B cell (primary cell): ENCODE results near the gene TNKS1BP1. TPM values are rescaled to one million over a fixed set of nuclear protein-coding genes. Genes with fewer than 3 reads are reported as not detected.

Source experiments
- ATAC-seq: fragments of 200-7000 bp; cut with Tn5 transposase; one replicate; pipeline ENCODE4 v1.10.0; 2021; ENCODE audit warnings: low read depth, mild to moderate bottlenecking, moderate number of reproducible peaks, moderate library complexity
- CTCF ChIA-PET: fragments of 350-600 bp; sonication (Branson Sonifier 250); formaldehyde crosslinking; loops from one replicate; lab custom pipeline; 2021; ENCODE audit warnings: antibody characterized with exemption, inconsistent platforms; lab: Charles Lee
- POLR2A ChIA-PET: fragments of 350-600 bp; sonication (Branson Sonifier 250); formaldehyde crosslinking; loops from one replicate; lab custom pipeline; 2021; ENCODE audit warnings: antibody characterized with exemption; lab: Charles Lee
- DNase-seq: peaks from one replicate; pipeline ENCODE4 v3.0.0; 2013
- H2AFZ ChIP-seq: 2 replicates; pipeline ENCODE4 v1.6.1; 2012; ENCODE audit warnings: mild to moderate bottlenecking, low read depth, low read length; ENCODE audit not compliant: insufficient read depth, poor library complexity, severe bottlenecking
- H3K27ac ChIP-seq, 2 donors: 1 replicate in 1 of 2; 2 replicates in 1 of 2; pipeline ENCODE4 v1.5.1; 2012 to 2013; ENCODE audit warnings: low read length in 2 of 2, mild to moderate bottlenecking in 2 of 2, moderate library complexity in 1 of 2
- H3K27me3 ChIP-seq, 4 experiments: fragments of 200-600 bp in 1 of 4; sonication (generic) in 1 of 4; replicated peaks in 1 of 4; 1 replicate in 2 of 4; 2 replicates in 2 of 4; pipeline versions ENCODE4 v1.6.1 to v1.7.0; 2013 to 2016; ENCODE audit warnings: low read length in 3 of 4, mild to moderate bottlenecking in 2 of 4, mixed read lengths in 1 of 4, moderate library complexity in 1 of 4; ENCODE audit not compliant: insufficient read depth in 4 of 4, control insufficient read depth in 3 of 4; ENCODE audit errors: control extremely low read depth in 1 of 4
- H3K36me3 ChIP-seq, 2 experiments: replicated peaks in 1 of 2; 1 replicate in 1 of 2; 2 replicates in 1 of 2; pipeline versions ENCODE4 v1.6.1 to v1.7.1; 2013; ENCODE audit warnings: low read length in 1 of 2; ENCODE audit not compliant: insufficient read depth in 2 of 2, control insufficient read depth in 1 of 2; ENCODE audit errors: control extremely low read depth in 1 of 2, extremely low read depth in 1 of 2
- H3K4me1 ChIP-seq, 2 donors: fragments of 200-600 bp in 1 of 2; sonication (generic) in 1 of 2; 1 replicate in 1 of 2; 2 replicates in 1 of 2; pipeline versions ENCODE4 v1.5.1 to v1.6.1; 2013 to 2017; ENCODE audit warnings: low read length in 2 of 2; ENCODE audit not compliant: control insufficient read depth in 2 of 2, insufficient read depth in 2 of 2
- H3K4me2 ChIP-seq: replicated peaks from 2 replicates; pipeline ENCODE3; 2012; ENCODE audit warnings: mild to moderate bottlenecking, low read depth, low read length; ENCODE audit not compliant: poor library complexity, severe bottlenecking
- H3K4me3 ChIP-seq, 5 experiments: fragments of 200-600 bp in 1 of 5; sonication (generic) in 1 of 5; 1 replicate in 3 of 5; 2 replicates in 2 of 5; pipeline versions ENCODE4 v1.5.1 to v1.7.0; 2011 to 2016; ENCODE audit warnings: low read length in 4 of 5, mild to moderate bottlenecking in 4 of 5, low read depth in 2 of 5, control low read depth in 1 of 5, moderate library complexity in 1 of 5; ENCODE audit not compliant: insufficient read depth in 1 of 5; ENCODE audit errors: control extremely low read depth in 1 of 5, extremely low read depth in 1 of 5
- H3K79me2 ChIP-seq: fragments of 200-600 bp; sonication (generic); one replicate; pipeline ENCODE4 v1.6.0; 2016; ENCODE audit warnings: low read length; ENCODE audit not compliant: control insufficient read depth, insufficient read depth
- H3K9ac ChIP-seq: fragments of 200-600 bp; sonication (generic); 2 replicates; pipeline ENCODE4 v1.6.1; 2017; ENCODE audit warnings: mild to moderate bottlenecking, low read length, moderate library complexity
- H3K9me3 ChIP-seq, 3 donors: one replicate each; pipeline versions ENCODE4 v1.6.1 to v1.7.1; 2013; ENCODE audit warnings: low read length in 2 of 3; ENCODE audit not compliant: control insufficient read depth in 2 of 3, insufficient read depth in 1 of 3; ENCODE audit errors: control extremely low read depth in 1 of 3
- H4K20me1 ChIP-seq: 2 replicates; pipeline ENCODE4 v1.6.0; 2012; ENCODE audit warnings: mild to moderate bottlenecking, low read length; ENCODE audit not compliant: insufficient read depth, control insufficient read depth, poor library complexity, severe bottlenecking
- H3K27ac Mint-ChIP-seq: one replicate; pipeline ENCODE4 v1.8.0; 2021; ENCODE audit warnings: mixed read lengths
- H3K27me3 Mint-ChIP-seq: one replicate; pipeline ENCODE4 v1.8.0; 2021; ENCODE audit warnings: mixed read lengths
- H3K4me1 Mint-ChIP-seq: one replicate; pipeline ENCODE4 v1.8.0; 2021; ENCODE audit warnings: mixed read lengths
- H3K4me3 Mint-ChIP-seq: one replicate; pipeline ENCODE4 v1.8.0; 2021; ENCODE audit warnings: mixed read lengths
- H3K9me3 Mint-ChIP-seq: one replicate; pipeline ENCODE4 v1.8.0; 2022; ENCODE audit warnings: mixed read lengths; ENCODE audit not compliant: insufficient read depth
- EZH2 ChIP-seq: IDR thresholded peaks from 2 replicates; pipeline ENCODE4 v1.6.1; 2012; ENCODE audit warnings: borderline replicate concordance, low read depth, mild to moderate bottlenecking, moderate library complexity, low read length; ENCODE audit not compliant: insufficient read depth, poor library complexity, severe bottlenecking
- WGBS: methylation state at CpG from one replicate; pipeline ENCODE4 v1.1.5; 2013; ENCODE audit warnings: missing lambda C conversion rate; ENCODE audit not compliant: insufficient coverage; 5-methylcytosine and 5-hydroxymethylcytosine counted together
- intact Hi-C: fragments of 100-400 bp; cut with micrococcal nuclease; formaldehyde crosslinking; loops from one replicate; pipeline ENCODE4 v1.10.0; 2022
- polyA plus RNA-seq: library from polyadenylated mRNA; depleted of rRNA; stranded (reverse); fragments of >200 nt; gene quantifications from 2 replicates; pipeline ENCODE4 v1.2.3, GENCODE V29; 2012
- total RNA-seq, 2 donors: library from RNA; stranded (reverse); fragments of 120-200 nt in 1 of 2; gene quantifications; 1 replicate in 1 of 2; 2 replicates in 1 of 2; pipeline versions ENCODE4 v1.2.3 to v1.2.4, GENCODE V29; 2013 to 2022
- TF ChIP-seq, protein P1 (sequence below): fragments of 200-600 bp; IDR thresholded peaks from one replicate; pipeline ENCODE4 v1.8.0; 2022; ENCODE audit warnings: antibody characterized with exemption, mild to moderate bottlenecking

The TNKS1BP1 gene
- total and polyA plus RNA-seq, 2 donors (not counting 1 experiment from before 2014, with no cell fraction given) = 2.2 to 12.2 TPM

DNA sequence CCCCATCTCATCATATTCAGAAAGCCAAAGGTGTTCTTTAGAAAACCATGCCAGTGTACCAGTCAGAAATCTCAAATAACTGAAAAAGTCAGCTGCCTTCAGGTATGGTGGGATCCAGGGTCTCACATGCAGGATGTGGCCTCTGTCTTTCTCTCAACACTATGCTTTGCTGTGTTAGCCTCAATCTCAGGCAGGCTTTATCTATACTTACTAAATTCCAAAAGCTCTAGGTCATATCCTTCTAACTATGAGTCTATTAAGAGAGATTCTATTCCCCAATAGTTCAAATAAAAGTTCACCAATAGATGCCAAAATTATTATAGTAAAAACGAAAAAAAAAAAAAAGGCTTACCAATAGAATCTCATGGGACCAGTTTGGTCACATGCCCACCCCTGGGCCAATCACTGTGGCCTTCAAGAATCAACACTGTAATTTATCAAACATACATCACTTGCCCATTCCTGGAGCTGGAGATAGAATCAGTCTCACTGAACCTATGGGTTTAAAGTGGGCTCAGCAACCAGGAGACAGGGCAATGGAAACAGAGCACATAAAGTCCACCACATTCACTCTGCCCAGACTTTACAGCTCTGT, 49.8 kb downstream of the TNKS1BP1 start:
- H3K4me2 ChIP-seq = no peak overlapping the region
- no peak overlapping the region for H3K4me3 ChIP-seq
- no peak overlapping the region for H3K4me3 Mint-ChIP-seq
- H3K27ac ChIP-seq = no peak overlapping the region
- no peak overlapping the region for H3K9ac ChIP-seq
- no peaks in the 10 kb centered on the region for H3K4me1 ChIP-seq
- CTCF ChIA-PET = interaction anchor here (2.2 kb wide), 1 partner anchor 26 kb away, joined by 5 read pairs; no protein-coding TSS in a partner anchor
- peaks cover 0 to 3% (median 0%) of the 10 kb centered on the region in 3 donors for H3K9me3 ChIP-seq
- H4K20me1 ChIP-seq = no peaks in the 10 kb centered on the region
- H3K79me2 ChIP-seq = no peaks in the 10 kb centered on the region
- intact Hi-C loops = no loop called here
- no peak for DNase-seq
- H3K27me3 Mint-ChIP-seq = peaks cover 50% of the 10 kb centered on the region
- H3K27me3 ChIP-seq = peaks cover 0 to 13% (median 5%) of the 10 kb centered on the region in 4 experiments
- no peaks in the 10 kb centered on the region for H3K36me3 ChIP-seq
- H3K27ac Mint-ChIP-seq = no peak overlapping the region
- WGBS = no CpG with 5 or more reads among the region's 1 CpG
- no peak for ATAC-seq
- no peaks in the 10 kb centered on the region for H3K9me3 Mint-ChIP-seq
- no peak for TF ChIP-seq EZH2
- TF ChIP-seq, protein P1, sequence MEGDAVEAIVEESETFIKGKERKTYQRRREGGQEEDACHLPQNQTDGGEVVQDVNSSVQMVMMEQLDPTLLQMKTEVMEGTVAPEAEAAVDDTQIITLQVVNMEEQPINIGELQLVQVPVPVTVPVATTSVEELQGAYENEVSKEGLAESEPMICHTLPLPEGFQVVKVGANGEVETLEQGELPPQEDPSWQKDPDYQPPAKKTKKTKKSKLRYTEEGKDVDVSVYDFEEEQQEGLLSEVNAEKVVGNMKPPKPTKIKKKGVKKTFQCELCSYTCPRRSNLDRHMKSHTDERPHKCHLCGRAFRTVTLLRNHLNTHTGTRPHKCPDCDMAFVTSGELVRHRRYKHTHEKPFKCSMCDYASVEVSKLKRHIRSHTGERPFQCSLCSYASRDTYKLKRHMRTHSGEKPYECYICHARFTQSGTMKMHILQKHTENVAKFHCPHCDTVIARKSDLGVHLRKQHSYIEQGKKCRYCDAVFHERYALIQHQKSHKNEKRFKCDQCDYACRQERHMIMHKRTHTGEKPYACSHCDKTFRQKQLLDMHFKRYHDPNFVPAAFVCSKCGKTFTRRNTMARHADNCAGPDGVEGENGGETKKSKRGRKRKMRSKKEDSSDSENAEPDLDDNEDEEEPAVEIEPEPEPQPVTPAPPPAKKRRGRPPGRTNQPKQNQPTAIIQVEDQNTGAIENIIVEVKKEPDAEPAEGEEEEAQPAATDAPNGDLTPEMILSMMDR = no peak
- POLR2A ChIA-PET = no interaction called here
- H2AFZ ChIP-seq = no peak overlapping the region
- peaks cover 2% of the 10 kb centered on the region for H3K4me1 Mint-ChIP-seq

GRCh38 chr11:57273448-57274058, 51.2 kb downstream of the TNKS1BP1 start:
- intact Hi-C loops = no loop called here

More at GRCh38 chr11:57273448-57274058, 51.2 kb downstream of the TNKS1BP1 start:
- H3K27me3 ChIP-seq = peaks cover 0 to 13% (median 5%) of the 10 kb centered on the region in 4 experiments
- H3K4me1 ChIP-seq = no peaks in the 10 kb centered on the region
- ChIA-PET CTCF (interaction anchor here (2.2 kb wide), 1 partner anchor 24 kb away, joined by 5 read pairs; no protein-coding TSS in a partner anchor), POLR2A (no interaction called here)
- no peak for TF ChIP-seq EZH2
- TF ChIP-seq, protein P1 = no peak
- Mint-ChIP-seq H3K4me3 (no peak overlapping the region), H3K9me3 (no peaks in the 10 kb centered on the region), H3K27me3 (peaks cover 46% of the 10 kb centered on the region), H3K27ac (no peak overlapping the region), H3K4me1 (peaks cover 2% of the 10 kb centered on the region)
- H3K27ac ChIP-seq = no peak overlapping the region
- no peak overlapping the region for H2AFZ ChIP-seq
- H3K36me3 ChIP-seq = no peaks in the 10 kb centered on the region
- DNase-seq = no peak
- no peaks in the 10 kb centered on the region for H4K20me1 ChIP-seq
- H3K9me3 ChIP-seq = peaks cover 0 to 8% (median 0%) of the 10 kb centered on the region in 3 donors
- H3K9ac ChIP-seq = no peak overlapping the region
- H3K79me2 ChIP-seq = no peaks in the 10 kb centered on the region
- WGBS = 96% methylated on average over 4 of the region's 4 CpGs
- H3K4me2 ChIP-seq = no peak overlapping the region
- no peak for ATAC-seq
- H3K4me3 ChIP-seq = no peak overlapping the region
